Neural progenitor cell (in vitro differentiated cells): ENCODE measurements around the gene NTPCR. TPM values are rescaled to one million over a fixed set of nuclear protein-coding genes. Genes with fewer than 3 reads are reported as not detected.

Experiments
- DNase-seq: peaks from one replicate; pipeline ENCODE4 v3.0.0-alpha.2; 2016; ENCODE audit warnings: low spot score
- H2AFZ ChIP-seq: fragments of 200-600 bp; sonication (generic); replicated peaks from 2 replicates; pipeline ENCODE4 v1.6.1; 2016; ENCODE audit warnings: antibody characterized with exemption
- H3F3A ChIP-seq: fragments of 200-600 bp; sonication (generic); 2 replicates; pipeline ENCODE4 v1.6.1; 2016; ENCODE audit warnings: antibody characterized with exemption, low read depth
- H3K27ac ChIP-seq: fragments of 200-600 bp; sonication (generic); 2 replicates; pipeline ENCODE4 v1.5.1; 2016; ENCODE audit warnings: mild to moderate bottlenecking
- H3K27me3 ChIP-seq: fragments of 200-600 bp; sonication (generic); 2 replicates; pipeline ENCODE4 v1.6.1; 2016; ENCODE audit warnings: mild to moderate bottlenecking, moderate library complexity
- H3K36me3 ChIP-seq: fragments of 200-600 bp; sonication (generic); 2 replicates; pipeline ENCODE4 v1.5.1; 2016
- H3K4me1 ChIP-seq: fragments of 200-600 bp; sonication (generic); 2 replicates; pipeline ENCODE4 v1.6.1; 2016; ENCODE audit warnings: mixed run types
- H3K4me2 ChIP-seq: fragments of 200-600 bp; sonication (generic); 2 replicates; pipeline ENCODE4 v1.6.1; 2016
- H3K4me3 ChIP-seq: fragments of 200-600 bp; sonication (generic); 2 replicates; pipeline ENCODE4 v1.5.1; 2016
- H3K79me2 ChIP-seq: fragments of 200-600 bp; sonication (generic); 2 replicates; pipeline ENCODE4 v1.6.1; 2016; ENCODE audit warnings: low read depth
- H3K9ac ChIP-seq: fragments of 200-600 bp; sonication (generic); 2 replicates; pipeline ENCODE4 v1.6.1; 2016
- H3K9me3 ChIP-seq: fragments of 200-600 bp; sonication (generic); 2 replicates; pipeline ENCODE4 v1.5.1; 2016; ENCODE audit warnings: low read depth
- H4K20me1 ChIP-seq: fragments of 200-600 bp; sonication (generic); 2 replicates; pipeline ENCODE4 v1.6.1; 2016; ENCODE audit warnings: low read depth
- H3K27ac Mint-ChIP-seq: 3 replicates; pipeline ENCODE4 v1.8.0; 2021; ENCODE audit warnings: mixed read lengths
- H3K27me3 Mint-ChIP-seq: 2 replicates; pipeline ENCODE4 v1.8.0; 2022; ENCODE audit warnings: low read depth, mild to moderate bottlenecking, inconsistent platforms, moderate library complexity, mixed read lengths; ENCODE audit not compliant: insufficient read depth
- H3K36me3 Mint-ChIP-seq: 3 replicates; pipeline ENCODE4 v1.8.0; 2021; ENCODE audit warnings: mixed read lengths
- H3K4me1 Mint-ChIP-seq: 3 replicates; pipeline ENCODE4 v1.8.0; 2021; ENCODE audit warnings: mixed read lengths
- H3K4me3 Mint-ChIP-seq: 3 replicates; pipeline ENCODE4 v1.8.0; 2021; ENCODE audit warnings: mild to moderate bottlenecking, moderate library complexity, mixed read lengths
- H3K9me3 Mint-ChIP-seq: 3 replicates; pipeline ENCODE4 v1.8.0; 2020; ENCODE audit warnings: mixed read lengths
- EZH2 ChIP-seq: fragments of 200-600 bp; sonication (generic); IDR thresholded peaks from 2 replicates; pipeline ENCODE4 v1.6.1; 2017; ENCODE audit warnings: antibody characterized with exemption, mild to moderate bottlenecking, moderate library complexity
- EZH2phosphoT487 ChIP-seq: fragments of 200-600 bp; sonication (generic); IDR thresholded peaks from 2 replicates; pipeline ENCODE4 v1.6.1; 2017; ENCODE audit warnings: antibody characterized with exemption
- total RNA-seq: library from RNA; depleted of rRNA; stranded (reverse); fragments of >200 nt; gene quantifications from 2 replicates; pipeline ENCODE4 v1.2.3, GENCODE V29; 2015; ENCODE audit warnings: low replicate concordance
- TF ChIP-seq, protein P1 (sequence below): fragments of 200-600 bp; sonication (generic); IDR thresholded peaks from 2 replicates; pipeline ENCODE4 v1.5.1; 2017; ENCODE audit warnings: antibody characterized with exemption, mild to moderate bottlenecking

NTPCR gene
- total RNA-seq, 1 donor from 2014 or later: 65.7 TPM

DNA sequence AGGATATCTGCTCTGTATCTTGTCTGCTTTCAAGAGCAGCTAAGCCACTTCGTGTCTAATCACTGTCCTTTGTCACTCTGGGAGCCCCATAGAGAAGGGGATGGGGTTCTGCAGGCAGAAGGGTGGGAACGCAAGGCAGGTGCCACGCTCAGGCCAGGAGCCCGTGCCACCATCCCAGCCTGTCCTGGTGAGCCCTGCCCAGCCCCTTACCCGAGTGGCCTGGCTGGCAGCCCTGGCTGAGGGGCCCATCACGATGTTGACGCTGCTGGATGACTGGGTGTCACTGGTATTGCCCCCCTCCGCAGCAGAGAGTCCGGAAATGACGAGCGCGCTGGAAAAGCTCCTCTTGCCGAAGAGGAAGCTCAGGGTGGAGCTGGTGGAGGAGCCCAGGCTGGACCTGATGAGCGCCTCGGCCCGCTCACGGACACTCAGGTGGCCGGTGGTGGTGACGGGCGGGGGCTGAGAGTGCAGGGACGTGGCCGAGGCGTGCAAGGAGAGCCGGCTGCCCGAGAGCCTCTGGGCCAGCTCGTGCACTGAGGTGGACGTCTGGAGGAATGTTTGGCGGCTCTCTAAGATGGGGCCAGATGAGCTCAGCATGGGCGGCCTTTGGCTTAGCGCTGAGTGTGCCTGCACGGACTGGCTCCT is 35.6 kb downstream of the NTPCR start:
- no peak overlapping the region for H3K4me2 ChIP-seq
- no peaks in the 10 kb centered on the region for H3K4me1 ChIP-seq
- Mint-ChIP-seq H3K4me1 (peaks cover 7% of the 10 kb centered on the region), H3K27ac (no peak overlapping the region), H3K4me3 (no peak overlapping the region), H3K27me3 (peaks cover 7% of the 10 kb centered on the region), H3K36me3 (peaks cover 10% of the 10 kb centered on the region), H3K9me3 (no peaks in the 10 kb centered on the region)
- no peak for DNase-seq
- no peak overlapping the region for H3K4me3 ChIP-seq
- no peak overlapping the region for H3K9ac ChIP-seq
- no peak overlapping the region for H3K27ac ChIP-seq
- no peak for TF ChIP-seq EZH2phosphoT487
- TF ChIP-seq, protein P1, sequence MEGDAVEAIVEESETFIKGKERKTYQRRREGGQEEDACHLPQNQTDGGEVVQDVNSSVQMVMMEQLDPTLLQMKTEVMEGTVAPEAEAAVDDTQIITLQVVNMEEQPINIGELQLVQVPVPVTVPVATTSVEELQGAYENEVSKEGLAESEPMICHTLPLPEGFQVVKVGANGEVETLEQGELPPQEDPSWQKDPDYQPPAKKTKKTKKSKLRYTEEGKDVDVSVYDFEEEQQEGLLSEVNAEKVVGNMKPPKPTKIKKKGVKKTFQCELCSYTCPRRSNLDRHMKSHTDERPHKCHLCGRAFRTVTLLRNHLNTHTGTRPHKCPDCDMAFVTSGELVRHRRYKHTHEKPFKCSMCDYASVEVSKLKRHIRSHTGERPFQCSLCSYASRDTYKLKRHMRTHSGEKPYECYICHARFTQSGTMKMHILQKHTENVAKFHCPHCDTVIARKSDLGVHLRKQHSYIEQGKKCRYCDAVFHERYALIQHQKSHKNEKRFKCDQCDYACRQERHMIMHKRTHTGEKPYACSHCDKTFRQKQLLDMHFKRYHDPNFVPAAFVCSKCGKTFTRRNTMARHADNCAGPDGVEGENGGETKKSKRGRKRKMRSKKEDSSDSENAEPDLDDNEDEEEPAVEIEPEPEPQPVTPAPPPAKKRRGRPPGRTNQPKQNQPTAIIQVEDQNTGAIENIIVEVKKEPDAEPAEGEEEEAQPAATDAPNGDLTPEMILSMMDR: no peak
- no peaks in the 10 kb centered on the region for H4K20me1 ChIP-seq
- H3K36me3 ChIP-seq: no peaks in the 10 kb centered on the region
- H3F3A ChIP-seq: no peaks in the 10 kb centered on the region
- no peak overlapping the region for H2AFZ ChIP-seq
- no peaks in the 10 kb centered on the region for H3K79me2 ChIP-seq
- H3K27me3 ChIP-seq: no peaks in the 10 kb centered on the region
- H3K9me3 ChIP-seq: no peaks in the 10 kb centered on the region

DNA sequence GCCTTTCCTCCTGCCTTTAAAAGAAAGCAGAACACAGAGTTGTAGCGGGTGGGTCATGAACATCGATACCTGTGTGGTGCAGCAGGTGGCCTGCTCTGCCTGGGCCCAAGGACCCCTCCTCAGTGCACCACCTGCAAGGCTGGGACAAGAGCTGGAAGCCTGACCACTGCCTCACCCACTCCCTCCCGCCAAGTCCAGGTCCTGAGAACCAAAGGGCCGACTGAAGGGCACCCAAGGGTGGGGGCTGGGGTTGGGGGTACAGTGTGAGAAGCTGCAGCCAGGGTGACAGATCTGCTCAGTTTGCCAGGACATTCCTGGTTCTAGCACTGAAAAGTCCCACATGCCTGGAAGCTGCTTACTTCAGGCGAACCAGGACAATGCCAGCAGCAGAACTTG is 36.1 kb downstream of the NTPCR start:
- Histone ChIP-seq H3K4me2 (no peak overlapping the region), H3F3A (no peaks in the 10 kb centered on the region), H3K4me1 (no peaks in the 10 kb centered on the region), H3K9me3 (no peaks in the 10 kb centered on the region), H3K9ac (no peak overlapping the region), H3K27me3 (no peaks in the 10 kb centered on the region), H3K79me2 (no peaks in the 10 kb centered on the region), H4K20me1 (no peaks in the 10 kb centered on the region), H3K36me3 (no peaks in the 10 kb centered on the region), H3K27ac (no peak overlapping the region), H2AFZ (no peak overlapping the region), H3K4me3 (no peak overlapping the region)
- no peak overlapping the region for H3K27ac Mint-ChIP-seq
- TF ChIP-seq EZH2phosphoT487: no peak
- TF ChIP-seq, protein P1: no peak
- no peak for TF ChIP-seq EZH2
- H3K4me3 Mint-ChIP-seq: no peak overlapping the region
- H3K27me3 Mint-ChIP-seq: peaks cover 7% of the 10 kb centered on the region
- H3K9me3 Mint-ChIP-seq: no peaks in the 10 kb centered on the region
- H3K36me3 Mint-ChIP-seq: peaks cover 12% of the 10 kb centered on the region
- DNase-seq: no peak
- H3K4me1 Mint-ChIP-seq: peaks cover 9% of the 10 kb centered on the region

DNA sequence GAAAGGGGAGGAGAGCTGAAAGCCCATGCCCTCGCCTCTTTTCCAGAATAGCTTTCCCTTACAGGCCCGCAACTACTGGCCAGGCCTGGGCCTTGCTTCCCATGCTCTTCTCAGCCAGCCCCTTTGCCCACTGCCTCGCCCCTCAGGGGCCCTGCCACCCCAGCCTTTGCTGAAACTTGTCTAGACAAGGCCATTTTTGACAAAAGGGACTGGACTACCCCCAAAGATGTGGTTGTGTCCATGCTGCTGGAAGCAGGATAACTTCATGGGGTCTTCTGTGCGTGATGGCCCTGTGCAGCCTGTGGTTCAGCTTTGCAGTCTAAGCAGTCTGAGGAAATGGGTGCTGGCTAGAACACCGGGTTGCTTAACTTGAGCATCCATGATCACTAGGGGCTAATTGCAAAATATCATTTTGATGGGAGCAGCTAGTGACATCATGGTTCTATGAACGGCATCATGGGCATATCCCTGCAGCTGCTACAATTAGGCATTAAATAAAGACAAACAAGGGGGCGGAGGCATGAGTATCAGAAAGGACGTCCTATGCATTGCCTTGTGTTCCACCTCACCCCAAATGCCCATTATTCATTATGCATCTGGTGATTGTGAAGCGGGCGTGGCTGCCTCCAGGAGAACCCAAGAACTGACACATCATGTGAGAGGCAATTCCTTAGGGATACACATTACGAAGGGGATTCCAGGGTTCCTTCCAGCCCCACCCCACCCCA is 36.8 kb downstream of the NTPCR start:
- DNase-seq: no peak
- H3K27ac ChIP-seq: no peak overlapping the region
- no peaks in the 10 kb centered on the region for H3K36me3 ChIP-seq
- H3K27me3 ChIP-seq: no peaks in the 10 kb centered on the region
- H3K9ac ChIP-seq: no peak overlapping the region
- H3K79me2 ChIP-seq: no peaks in the 10 kb centered on the region
- TF ChIP-seq, protein P1: no peak
- TF ChIP-seq EZH2 (no peak), EZH2phosphoT487 (no peak)
- H2AFZ ChIP-seq: no peak overlapping the region
- Mint-ChIP-seq H3K27me3 (peaks cover 7% of the 10 kb centered on the region), H3K9me3 (peaks cover 2% of the 10 kb centered on the region), H3K36me3 (peaks cover 12% of the 10 kb centered on the region), H3K4me3 (no peak overlapping the region), H3K27ac (no peak overlapping the region), H3K4me1 (peaks cover 9% of the 10 kb centered on the region)
- no peaks in the 10 kb centered on the region for H3K9me3 ChIP-seq
- no peaks in the 10 kb centered on the region for H4K20me1 ChIP-seq
- no peak overlapping the region for H3K4me2 ChIP-seq
- H3K4me1 ChIP-seq: no peaks in the 10 kb centered on the region
- no peaks in the 10 kb centered on the region for H3F3A ChIP-seq
- no peak overlapping the region for H3K4me3 ChIP-seq
